HUES6 (cell line): ENCODE data around the gene CTTN.

Experiments used
- H3K27ac ChIP-seq: 2 replicates; pipeline ENCODE4 v1.7.0; 2013; ENCODE audit warnings: low read depth, mild to moderate bottlenecking, low read length, inconsistent platforms
- H3K27me3 ChIP-seq: 2 replicates; pipeline ENCODE4 v1.6.1; 2013; ENCODE audit warnings: low read length; ENCODE audit not compliant: control insufficient read depth, insufficient read depth
- H3K36me3 ChIP-seq: 2 replicates; pipeline ENCODE4 v1.6.1; 2013; ENCODE audit warnings: low read length; ENCODE audit not compliant: control insufficient read depth, insufficient read depth
- H3K4me1 ChIP-seq: 2 replicates; pipeline ENCODE4 v1.6.1; 2013; ENCODE audit warnings: low read length; ENCODE audit not compliant: control insufficient read depth, insufficient read depth
- H3K4me3 ChIP-seq: 2 replicates; pipeline ENCODE4 v1.5.1; 2013; ENCODE audit warnings: low read depth, low read length
- H3K9ac ChIP-seq: one replicate; pipeline ENCODE4 v1.6.1; 2013; ENCODE audit warnings: mild to moderate bottlenecking, low read length
- H3K9me3 ChIP-seq: 2 replicates; pipeline ENCODE4 v1.6.1; 2013; ENCODE audit warnings: low read depth, low read length; ENCODE audit not compliant: control insufficient read depth, insufficient read depth

CTTN gene

GRCh38 chr11:70478166-70478890 is 80.0 kb downstream of the CTTN start:
- Histone ChIP-seq H3K4me3 (no peak overlapping the region), H3K9ac (no peak overlapping the region), H3K36me3 (peaks cover 3% of the 10 kb centered on the region; the same call in 1 of the 2 replicates), H3K4me1 (peaks cover 2% of the 10 kb centered on the region; the same call in 1 of the 2 replicates), H3K27me3 (no peaks in the 10 kb centered on the region), H3K27ac (no peak overlapping the region), H3K9me3 (no peaks in the 10 kb centered on the region)

GRCh38 chr11:70480711-70481110 is 82.4 kb downstream of the CTTN start:
- Histone ChIP-seq H3K27ac (no peak overlapping the region), H3K27me3 (no peaks in the 10 kb centered on the region), H3K36me3 (peaks cover 10% of the 10 kb centered on the region; the same call in 1 of the 2 replicates), H3K4me3 (no peak overlapping the region), H3K4me1 (peaks cover 2% of the 10 kb centered on the region; the same call in 1 of the 2 replicates), H3K9ac (no peak overlapping the region), H3K9me3 (no peaks in the 10 kb centered on the region)

GRCh38 chr11:70481625-70482528 is 83.5 kb downstream of the CTTN start:
- H3K9ac ChIP-seq: no peak overlapping the region
- H3K4me3 ChIP-seq: no peak overlapping the region
- H3K27ac ChIP-seq: no peak overlapping the region
- peaks cover 16% of the 10 kb centered on the region; the same call in 1 of the 2 replicates for H3K36me3 ChIP-seq
- peaks cover 2% of the 10 kb centered on the region; the same call in 1 of the 2 replicates for H3K4me1 ChIP-seq
- no peaks in the 10 kb centered on the region for H3K9me3 ChIP-seq
- no peaks in the 10 kb centered on the region for H3K27me3 ChIP-seq

GRCh38 chr11:70482529-70482917 is 84.2 kb downstream of the CTTN start:
- no peak overlapping the region for H3K4me3 ChIP-seq
- no peaks in the 10 kb centered on the region for H3K27me3 ChIP-seq
- H3K9ac ChIP-seq: no peak overlapping the region
- peaks cover 16% of the 10 kb centered on the region; the same call in 1 of the 2 replicates for H3K36me3 ChIP-seq
- H3K4me1 ChIP-seq: peaks cover 2% of the 10 kb centered on the region; the same call in 1 of the 2 replicates
- H3K27ac ChIP-seq: no peak overlapping the region
- H3K9me3 ChIP-seq: no peaks in the 10 kb centered on the region

GRCh38 chr11:70483077-70483861 is 84.9 kb downstream of the CTTN start:
- H3K27ac ChIP-seq: no peak overlapping the region
- H3K27me3 ChIP-seq: no peaks in the 10 kb centered on the region
- no peaks in the 10 kb centered on the region for H3K9me3 ChIP-seq
- no peak overlapping the region for H3K4me3 ChIP-seq
- H3K36me3 ChIP-seq: peaks cover 16% of the 10 kb centered on the region; the same call in 1 of the 2 replicates
- H3K4me1 ChIP-seq: peaks cover 2% of the 10 kb centered on the region; the same call in 1 of the 2 replicates
- H3K9ac ChIP-seq: no peak overlapping the region

- H3K27ac ChIP-seq: no peak overlapping the region
- H3K9me3 ChIP-seq: no peaks in the 10 kb centered on the region
- H3K27me3 ChIP-seq: no peaks in the 10 kb centered on the region
- no peak overlapping the region for H3K4me3 ChIP-seq
- H3K4me1 ChIP-seq: peaks cover 2% of the 10 kb centered on the region; the same call in 1 of the 2 replicates
- H3K36me3 ChIP-seq: peaks cover 16% of the 10 kb centered on the region; the same call in 1 of the 2 replicates
- H3K9ac ChIP-seq: no peak overlapping the region
These were observed 85.6 kb downstream of the CTTN start for GRCh38 chr11:70483917-70484316.

GRCh38 chr11:70485326-70486025 is 87.1 kb downstream of the CTTN start:
- H3K36me3 ChIP-seq: peaks cover 16% of the 10 kb centered on the region; the same call in 1 of the 2 replicates
- H3K27me3 ChIP-seq: no peaks in the 10 kb centered on the region
- H3K9me3 ChIP-seq: peaks cover 6% of the 10 kb centered on the region
- H3K4me1 ChIP-seq: peaks cover 2% of the 10 kb centered on the region; the same call in 1 of the 2 replicates
- H3K27ac ChIP-seq: no peak overlapping the region
- H3K9ac ChIP-seq: no peak overlapping the region
- H3K4me3 ChIP-seq: no peak overlapping the region

- Histone ChIP-seq H3K27me3 (no peaks in the 10 kb centered on the region), H3K9me3 (peaks cover 11% of the 10 kb centered on the region), H3K27ac (no peak overlapping the region), H3K36me3 (peaks cover 21% of the 10 kb centered on the region; the same call in 1 of the 2 replicates), H3K9ac (no peak overlapping the region), H3K4me1 (peaks cover 2% of the 10 kb centered on the region; the same call in 1 of the 2 replicates), H3K4me3 (no peak overlapping the region)
These were observed 87.7 kb downstream of the CTTN start for GRCh38 chr11:70486026-70486415.
